GM12878 (cell line): ENCODE results near the gene AASDHPPT. TPM values are rescaled to one million over a fixed set of nuclear protein-coding genes. Genes with fewer than 3 reads are reported as not detected.
A peak's percentile ranks its signal among the peaks of the same experiment; 100 is the strongest.

Source experiments
- CBX5 ChIP-seq: sonication (generic); IDR thresholded peaks from 2 replicates; pipeline ENCODE4 v1.6.1; 2016; ENCODE audit warnings: low read depth, moderate library complexity, mild to moderate bottlenecking, inconsistent platforms
- CEBPB ChIP-seq, 2 experiments: fragments of 150-350 bp in 1 of 2; IDR thresholded peaks; 2 replicates each; pipeline ENCODE4 v1.6.1; 2012 to 2014; ENCODE audit warnings: low read depth in 2 of 2, low read length in 2 of 2, borderline replicate concordance in 1 of 2, inconsistent platforms in 1 of 2
- CREM ChIP-seq: IDR thresholded peaks from 2 replicates; pipeline ENCODE4 v1.6.1; 2014; ENCODE audit warnings: antibody characterized with exemption, low read depth
- FOXK2 ChIP-seq: fragments of 450-650 bp; IDR thresholded peaks from 2 replicates; pipeline ENCODE4 v1.6.1; 2017; ENCODE audit warnings: mild to moderate bottlenecking, moderate library complexity
- HDAC6 ChIP-seq: fragments of 200-600 bp; sonication (generic); IDR thresholded peaks from one replicate; pipeline ENCODE4 v1.8.0; 2017; ENCODE audit warnings: antibody characterized with exemption; ENCODE audit not compliant: unreplicated experiment
- IKZF2 ChIP-seq, 2 experiments: fragments of 450-650 bp; IDR thresholded peaks; 2 replicates each; pipeline ENCODE4 v1.6.1; 2017; ENCODE audit warnings: mild to moderate bottlenecking in 2 of 2, moderate library complexity in 2 of 2
- NR2C1 ChIP-seq: fragments of 450-650 bp; IDR thresholded peaks from 2 replicates; pipeline ENCODE4 v1.6.1; 2017; ENCODE audit warnings: antibody characterized with exemption, mild to moderate bottlenecking, moderate library complexity
- POLR2AphosphoS5 ChIP-seq: IDR thresholded peaks from 2 replicates; pipeline ENCODE4 v1.6.1; 2011; ENCODE audit warnings: mild to moderate bottlenecking, low read length, inconsistent platforms
- SMC3 ChIP-seq: IDR thresholded peaks from 2 replicates; pipeline ENCODE4 v1.6.1; 2011; ENCODE audit warnings: low read length, improper control_type of control experiment, borderline replicate concordance
- TAF1 ChIP-seq: IDR thresholded peaks from 2 replicates; pipeline ENCODE4 v1.6.1; 2011; ENCODE audit warnings: mild to moderate bottlenecking, low read depth, low read length, borderline replicate concordance
- TCF3 ChIP-seq: IDR thresholded peaks from 2 replicates; pipeline ENCODE4 v1.6.1; 2012; ENCODE audit warnings: low read depth, mild to moderate bottlenecking, low read length, borderline replicate concordance; ENCODE audit not compliant: insufficient read depth
- WRNIP1 ChIP-seq: IDR thresholded peaks from 2 replicates; pipeline ENCODE4 v1.6.1; 2011; ENCODE audit warnings: low read depth, low read length, improper control_type of control experiment, borderline replicate concordance
- YY1 ChIP-seq: IDR thresholded peaks from 2 replicates; pipeline ENCODE4 v1.6.1; 2011; ENCODE audit warnings: low read depth, mild to moderate bottlenecking, low read length
- ZNF207 ChIP-seq: fragments of 450-650 bp; IDR thresholded peaks from 2 replicates; pipeline ENCODE4 v1.6.1; 2014; ENCODE audit warnings: antibody characterized with exemption, mild to moderate bottlenecking, borderline replicate concordance
- polyA plus RNA-seq, 11 experiments: library from polyadenylated mRNA; depleted of rRNA in 4 of 11; unstranded in 6 of 11; stranded (reverse) in 5 of 11; fragments of >200 nt; fragmentation: Nextera tagmentation in 4 of 11; fragmentation: Illumina TruSeq in 1 of 11; extraction: Ambion mirVana in 4 of 11; extraction: Trizol in 1 of 11; gene quantifications; 1 replicate in 1 of 11; 2 replicates in 10 of 11; pipeline versions ENCODE4 v1.2.1 to v1.2.3, GENCODE V29; 2011 to 2016; ENCODE audit warnings: inconsistent platforms in 2 of 11, missing spikeins in 2 of 11, low read depth in 1 of 11
- total RNA-seq, 4 experiments: library from RNA; depleted of rRNA in 3 of 4; stranded (reverse); fragments of >200 nt in 3 of 4; fragmentation: Illumina TruSeq in 1 of 4; extraction: Trizol in 1 of 4; gene quantifications; 2 replicates each; pipeline versions ENCODE4 v1.2.1 to v1.2.3, GENCODE V29; 2013 to 2021
- TF ChIP-seq, protein P1 (sequence below): fragments of 450-650 bp; IDR thresholded peaks from 2 replicates; pipeline ENCODE4 v1.6.1; 2017; ENCODE audit warnings: borderline replicate concordance
- TF ChIP-seq, protein P2 (sequence below): fragments of 450-650 bp; IDR thresholded peaks from 2 replicates; pipeline ENCODE4 v1.6.1; 2017; ENCODE audit warnings: mild to moderate bottlenecking, moderate library complexity
- TF ChIP-seq, protein P3 (sequence below): fragments of 450-650 bp; IDR thresholded peaks from 2 replicates; pipeline ENCODE4 v1.6.1; 2014; ENCODE audit warnings: mild to moderate bottlenecking
- TF ChIP-seq, protein P4 (sequence below): fragments of 450-650 bp; IDR thresholded peaks from 2 replicates; pipeline ENCODE4 v1.6.1; 2016; ENCODE audit warnings: mild to moderate bottlenecking
- TF ChIP-seq, protein P5 (sequence below): IDR thresholded peaks from 2 replicates; pipeline ENCODE4 v1.6.1; 2012; ENCODE audit warnings: low read depth, low read length, improper control_type of control experiment

Gene AASDHPPT
- total and polyA plus RNA-seq, 10 of the 15 experiments (the other 5 are each of a cell fraction or from before 2014, with no cell fraction given): 37.3 to 92.6 (median 50.5) TPM

DNA sequence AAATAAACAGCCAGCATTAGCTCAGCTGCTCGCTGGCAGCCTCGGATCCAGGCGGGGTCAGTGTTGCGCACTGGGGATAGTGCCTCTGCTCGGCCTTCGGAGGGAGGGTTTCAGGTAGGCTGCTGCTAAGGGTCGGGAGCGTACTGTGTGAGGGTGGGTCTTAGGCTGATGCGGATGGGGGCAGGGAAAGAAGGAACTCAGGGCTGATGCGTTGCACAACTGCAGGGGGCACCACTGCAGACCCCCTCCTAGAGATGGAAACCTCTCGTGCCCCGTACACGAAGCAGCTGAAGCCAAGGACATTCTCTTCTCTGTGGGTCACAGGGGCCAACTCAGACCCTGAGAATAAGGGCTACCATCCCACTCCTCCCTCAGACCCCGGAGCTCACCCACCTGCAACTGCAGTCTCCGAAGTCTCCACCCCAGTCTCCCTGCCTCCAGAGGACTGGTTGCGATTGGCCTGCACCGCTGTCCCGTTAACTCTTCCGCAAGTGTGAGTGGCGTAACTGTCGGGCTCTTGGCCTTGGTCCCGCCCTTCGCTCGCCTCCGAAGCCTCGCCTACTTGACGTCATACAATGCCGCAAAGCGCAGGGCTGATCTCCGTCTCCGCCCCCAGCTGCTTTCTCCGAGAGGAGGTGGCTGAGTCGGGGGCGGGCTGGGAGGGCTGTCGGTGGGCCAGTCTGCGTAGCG, 398 bp upstream of the AASDHPPT start, which contains the start of gene KBTBD3 (continued):
- TF ChIP-seq, protein P1, sequence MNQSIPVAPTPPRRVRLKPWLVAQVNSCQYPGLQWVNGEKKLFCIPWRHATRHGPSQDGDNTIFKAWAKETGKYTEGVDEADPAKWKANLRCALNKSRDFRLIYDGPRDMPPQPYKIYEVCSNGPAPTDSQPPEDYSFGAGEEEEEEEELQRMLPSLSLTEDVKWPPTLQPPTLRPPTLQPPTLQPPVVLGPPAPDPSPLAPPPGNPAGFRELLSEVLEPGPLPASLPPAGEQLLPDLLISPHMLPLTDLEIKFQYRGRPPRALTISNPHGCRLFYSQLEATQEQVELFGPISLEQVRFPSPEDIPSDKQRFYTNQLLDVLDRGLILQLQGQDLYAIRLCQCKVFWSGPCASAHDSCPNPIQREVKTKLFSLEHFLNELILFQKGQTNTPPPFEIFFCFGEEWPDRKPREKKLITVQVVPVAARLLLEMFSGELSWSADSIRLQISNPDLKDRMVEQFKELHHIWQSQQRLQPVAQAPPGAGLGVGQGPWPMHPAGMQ: no peak
- TF ChIP-seq TCF3 (no peak), TAF1 (peak; percentile 52; the same call in 1 of the 2 replicates), YY1 (no peak), CEBPB (IDR thresholded peaks at IDR 0.05; ENCODE audit: borderline replicate concordance in 1 of 2, low read depth in 2 of 2, low read length in 2 of 2) (no peak), POLR2AphosphoS5 (no peak), SMC3 (no peak), FOXK2 (no peak), NR2C1 (no peak), IKZF2 (IDR thresholded peaks at IDR 0.05) (peak in 1 of 2 experiments; percentile 29; a peak in 1 of 4 replicates), CBX5 (0 out of 2 replicates have a peak, but pooled peaks have one; percentile 26), WRNIP1 (0 out of 2 replicates have a peak, but pooled peaks have one; percentile 56), HDAC6 (no peak), ZNF207 (0 out of 2 replicates have a peak, but pooled peaks have one; percentile 65), CREM (peak; percentile 57; the same call in 1 of the 2 replicates)
- TF ChIP-seq, protein P2, sequence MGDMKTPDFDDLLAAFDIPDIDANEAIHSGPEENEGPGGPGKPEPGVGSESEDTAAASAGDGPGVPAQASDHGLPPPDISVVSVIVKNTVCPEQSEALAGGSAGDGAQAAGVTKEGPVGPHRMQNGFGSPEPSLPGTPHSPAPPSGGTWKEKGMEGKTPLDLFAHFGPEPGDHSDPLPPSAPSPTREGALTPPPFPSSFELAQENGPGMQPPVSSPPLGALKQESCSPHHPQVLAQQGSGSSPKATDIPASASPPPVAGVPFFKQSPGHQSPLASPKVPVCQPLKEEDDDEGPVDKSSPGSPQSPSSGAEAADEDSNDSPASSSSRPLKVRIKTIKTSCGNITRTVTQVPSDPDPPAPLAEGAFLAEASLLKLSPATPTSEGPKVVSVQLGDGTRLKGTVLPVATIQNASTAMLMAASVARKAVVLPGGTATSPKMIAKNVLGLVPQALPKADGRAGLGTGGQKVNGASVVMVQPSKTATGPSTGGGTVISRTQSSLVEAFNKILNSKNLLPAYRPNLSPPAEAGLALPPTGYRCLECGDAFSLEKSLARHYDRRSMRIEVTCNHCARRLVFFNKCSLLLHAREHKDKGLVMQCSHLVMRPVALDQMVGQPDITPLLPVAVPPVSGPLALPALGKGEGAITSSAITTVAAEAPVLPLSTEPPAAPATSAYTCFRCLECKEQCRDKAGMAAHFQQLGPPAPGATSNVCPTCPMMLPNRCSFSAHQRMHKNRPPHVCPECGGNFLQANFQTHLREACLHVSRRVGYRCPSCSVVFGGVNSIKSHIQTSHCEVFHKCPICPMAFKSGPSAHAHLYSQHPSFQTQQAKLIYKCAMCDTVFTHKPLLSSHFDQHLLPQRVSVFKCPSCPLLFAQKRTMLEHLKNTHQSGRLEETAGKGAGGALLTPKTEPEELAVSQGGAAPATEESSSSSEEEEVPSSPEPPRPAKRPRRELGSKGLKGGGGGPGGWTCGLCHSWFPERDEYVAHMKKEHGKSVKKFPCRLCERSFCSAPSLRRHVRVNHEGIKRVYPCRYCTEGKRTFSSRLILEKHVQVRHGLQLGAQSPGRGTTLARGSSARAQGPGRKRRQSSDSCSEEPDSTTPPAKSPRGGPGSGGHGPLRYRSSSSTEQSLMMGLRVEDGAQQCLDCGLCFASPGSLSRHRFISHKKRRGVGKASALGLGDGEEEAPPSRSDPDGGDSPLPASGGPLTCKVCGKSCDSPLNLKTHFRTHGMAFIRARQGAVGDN: no peak
- TF ChIP-seq, protein P3, sequence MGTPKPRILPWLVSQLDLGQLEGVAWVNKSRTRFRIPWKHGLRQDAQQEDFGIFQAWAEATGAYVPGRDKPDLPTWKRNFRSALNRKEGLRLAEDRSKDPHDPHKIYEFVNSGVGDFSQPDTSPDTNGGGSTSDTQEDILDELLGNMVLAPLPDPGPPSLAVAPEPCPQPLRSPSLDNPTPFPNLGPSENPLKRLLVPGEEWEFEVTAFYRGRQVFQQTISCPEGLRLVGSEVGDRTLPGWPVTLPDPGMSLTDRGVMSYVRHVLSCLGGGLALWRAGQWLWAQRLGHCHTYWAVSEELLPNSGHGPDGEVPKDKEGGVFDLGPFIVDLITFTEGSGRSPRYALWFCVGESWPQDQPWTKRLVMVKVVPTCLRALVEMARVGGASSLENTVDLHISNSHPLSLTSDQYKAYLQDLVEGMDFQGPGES: peak; percentile 68; the same call in 1 of the 2 replicates
- TF ChIP-seq, protein P4, sequence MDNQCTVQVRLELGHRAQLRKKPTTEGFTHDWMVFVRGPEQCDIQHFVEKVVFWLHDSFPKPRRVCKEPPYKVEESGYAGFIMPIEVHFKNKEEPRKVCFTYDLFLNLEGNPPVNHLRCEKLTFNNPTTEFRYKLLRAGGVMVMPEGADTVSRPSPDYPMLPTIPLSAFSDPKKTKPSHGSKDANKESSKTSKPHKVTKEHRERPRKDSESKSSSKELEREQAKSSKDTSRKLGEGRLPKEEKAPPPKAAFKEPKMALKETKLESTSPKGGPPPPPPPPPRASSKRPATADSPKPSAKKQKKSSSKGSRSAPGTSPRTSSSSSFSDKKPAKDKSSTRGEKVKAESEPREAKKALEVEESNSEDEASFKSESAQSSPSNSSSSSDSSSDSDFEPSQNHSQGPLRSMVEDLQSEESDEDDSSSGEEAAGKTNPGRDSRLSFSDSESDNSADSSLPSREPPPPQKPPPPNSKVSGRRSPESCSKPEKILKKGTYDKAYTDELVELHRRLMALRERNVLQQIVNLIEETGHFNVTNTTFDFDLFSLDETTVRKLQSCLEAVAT: peak; percentile 31
- TF ChIP-seq, protein P5, sequence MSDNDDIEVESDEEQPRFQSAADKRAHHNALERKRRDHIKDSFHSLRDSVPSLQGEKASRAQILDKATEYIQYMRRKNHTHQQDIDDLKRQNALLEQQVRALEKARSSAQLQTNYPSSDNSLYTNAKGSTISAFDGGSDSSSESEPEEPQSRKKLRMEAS: no peak
